K562 (cell line): ENCODE measurements around the gene MEGF10.

Experiments used
- CSDE1 ChIP-seq, 2 experiments: fragments of 450-650 bp; IDR thresholded peaks; 2 replicates each; pipeline ENCODE4 v1.6.1; 2016; ENCODE audit warnings: mild to moderate bottlenecking in 1 of 2
- MAFF ChIP-seq: IDR thresholded peaks from 2 replicates; pipeline ENCODE4 v1.6.1; 2012; ENCODE audit warnings: low read length, improper control_type of control experiment
- POLR2AphosphoS5 ChIP-seq: IDR thresholded peaks from 2 replicates; pipeline ENCODE4 v1.6.1; 2011; ENCODE audit warnings: mild to moderate bottlenecking, low read depth, low read length, moderate library complexity; ENCODE audit not compliant: control insufficient read depth, insufficient read depth
- TF ChIP-seq, protein P1 (sequence below), 3 experiments: IDR thresholded peaks in 2 of 3; conservative IDR thresholded peaks in 1 of 3; 2 replicates each; pipeline ENCODE4 v1.5.1; 2011 to 2012; ENCODE audit warnings: low read length in 3 of 3, mild to moderate bottlenecking in 3 of 3, control low read depth in 2 of 3, improper control_type of control experiment in 1 of 3, inconsistent platforms in 1 of 3, low read depth in 1 of 3, mixed read lengths in 1 of 3, moderate library complexity in 1 of 3; ENCODE audit not compliant: insufficient read depth in 2 of 3

DNA sequence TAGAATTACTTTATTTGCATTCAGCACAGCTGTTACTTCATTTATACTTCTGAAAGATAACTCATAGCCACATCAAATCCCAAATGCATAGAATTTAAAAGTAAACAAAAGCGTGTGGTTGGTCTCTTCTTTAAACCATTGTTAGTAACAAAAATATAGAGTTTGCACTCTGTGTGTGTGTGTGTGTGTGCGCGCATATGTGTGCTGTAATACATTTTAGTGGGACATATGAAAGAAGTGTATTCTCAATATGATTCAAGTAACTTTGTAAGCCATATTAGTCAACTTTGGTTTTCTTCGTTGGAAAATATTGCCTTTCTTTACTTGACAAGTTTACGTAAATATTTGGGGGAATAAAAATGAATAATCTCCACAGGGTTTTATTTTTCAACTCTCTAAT is 120.8 kb downstream of the MEGF10 start:
- no peak for TF ChIP-seq MAFF
- TF ChIP-seq CSDE1 (IDR thresholded peaks at IDR 0.05), result no peak
- TF ChIP-seq, protein P1, sequence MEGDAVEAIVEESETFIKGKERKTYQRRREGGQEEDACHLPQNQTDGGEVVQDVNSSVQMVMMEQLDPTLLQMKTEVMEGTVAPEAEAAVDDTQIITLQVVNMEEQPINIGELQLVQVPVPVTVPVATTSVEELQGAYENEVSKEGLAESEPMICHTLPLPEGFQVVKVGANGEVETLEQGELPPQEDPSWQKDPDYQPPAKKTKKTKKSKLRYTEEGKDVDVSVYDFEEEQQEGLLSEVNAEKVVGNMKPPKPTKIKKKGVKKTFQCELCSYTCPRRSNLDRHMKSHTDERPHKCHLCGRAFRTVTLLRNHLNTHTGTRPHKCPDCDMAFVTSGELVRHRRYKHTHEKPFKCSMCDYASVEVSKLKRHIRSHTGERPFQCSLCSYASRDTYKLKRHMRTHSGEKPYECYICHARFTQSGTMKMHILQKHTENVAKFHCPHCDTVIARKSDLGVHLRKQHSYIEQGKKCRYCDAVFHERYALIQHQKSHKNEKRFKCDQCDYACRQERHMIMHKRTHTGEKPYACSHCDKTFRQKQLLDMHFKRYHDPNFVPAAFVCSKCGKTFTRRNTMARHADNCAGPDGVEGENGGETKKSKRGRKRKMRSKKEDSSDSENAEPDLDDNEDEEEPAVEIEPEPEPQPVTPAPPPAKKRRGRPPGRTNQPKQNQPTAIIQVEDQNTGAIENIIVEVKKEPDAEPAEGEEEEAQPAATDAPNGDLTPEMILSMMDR (IDR thresholded peaks at IDR 0.05 in 2 of 3, conservative IDR thresholded peaks at IDR 0.05 in 1 of 3; ENCODE audit: insufficient read depth in 2 of 3, low read depth in 1 of 3, low read length in 3 of 3), result no peak
- no peak for TF ChIP-seq POLR2AphosphoS5
